H1 (cell line): ENCODE results near the gene KANSL3. TPM values are rescaled to one million over a fixed set of nuclear protein-coding genes. Genes with fewer than 3 reads are reported as not detected.

Experiments
- BACH1 ChIP-seq: IDR thresholded peaks from 2 replicates; pipeline ENCODE4 v1.6.1; 2012; ENCODE audit warnings: low read length, improper control_type of control experiment
- CBX8 ChIP-seq: fragments of 300-800, 300-1000 bp; sonication (generic); IDR thresholded peaks from 2 replicates; pipeline ENCODE4 v1.7.1; 2016; ENCODE audit warnings: low read depth, low read length, borderline replicate concordance
- CTCF ChIP-seq, 3 experiments: IDR thresholded peaks; 1 replicate in 2 of 3; 2 replicates in 1 of 3; pipeline versions ENCODE4 v1.5.1 to v1.6.1; 2011; ENCODE audit warnings: low read length in 3 of 3, mild to moderate bottlenecking in 3 of 3, inconsistent platforms in 2 of 3, low read depth in 1 of 3, moderate library complexity in 1 of 3; ENCODE audit not compliant: insufficient read depth in 1 of 3; ENCODE audit errors: control extremely low read depth in 1 of 3
- EZH2 ChIP-seq: fragments of 200-600 bp; sonication (generic); IDR thresholded peaks from 2 replicates; pipeline ENCODE4 v1.7.1; 2012; ENCODE audit warnings: low read depth, mild to moderate bottlenecking, moderate library complexity, low read length, inconsistent platforms; ENCODE audit not compliant: severe bottlenecking
- MAFK ChIP-seq: IDR thresholded peaks from 2 replicates; pipeline ENCODE4 v1.6.1; 2012; ENCODE audit warnings: low read depth, mild to moderate bottlenecking, improper control_type of control experiment, low read length
- POLR2AphosphoS5 ChIP-seq: IDR thresholded peaks from 2 replicates; pipeline ENCODE4 v1.6.1; 2011; ENCODE audit warnings: low read depth, low read length
- RBBP5 ChIP-seq: IDR thresholded peaks from 2 replicates; pipeline ENCODE4 v1.7.1; 2012; ENCODE audit warnings: low read depth, mild to moderate bottlenecking, inconsistent platforms, low read length, moderate library complexity, borderline replicate concordance
- SUZ12 ChIP-seq: fragments of 200-600 bp; sonication (generic); IDR thresholded peaks from 2 replicates; pipeline ENCODE4 v1.6.1; 2012; ENCODE audit warnings: mild to moderate bottlenecking, inconsistent platforms, low read length, moderate library complexity, mixed read lengths
- YY1 ChIP-seq: IDR thresholded peaks from 2 replicates; pipeline ENCODE4 v1.6.1; 2011; ENCODE audit warnings: low read depth, mild to moderate bottlenecking, low read length
- ZNF274 ChIP-seq: IDR thresholded peaks from 2 replicates; pipeline ENCODE4 v1.7.0; 2012; ENCODE audit warnings: low read length, borderline replicate concordance; ENCODE audit errors: extremely low read depth
- polyA plus RNA-seq, 7 experiments: library from polyadenylated mRNA; depleted of rRNA in 3 of 7; stranded (reverse) in 5 of 7; unstranded in 2 of 7; fragments of >200 nt in 5 of 7; fragments of 200-250 nt in 2 of 7; gene quantifications; 1 replicate in 5 of 7; 2 replicates in 1 of 7; 4 replicates in 1 of 7; pipeline versions ENCODE4 v1.2.1 to v1.2.3, GENCODE V29; 2011 to 2013; ENCODE audit warnings: missing spikeins in 2 of 7, mixed read lengths in 2 of 7
- total RNA-seq: library from RNA; stranded (reverse); fragmentation: NEBNext Ultra II Directional; extraction: Animal tissue kit (Norgen Biotek cat#: 25700); gene quantifications from 2 replicates; pipeline ENCODE4 v1.2.1, GENCODE V29; 2021
- TF ChIP-seq, protein P1 (sequence below): IDR thresholded peaks from 2 replicates; pipeline ENCODE4 v1.6.1; 2012; ENCODE audit warnings: inconsistent platforms

The KANSL3 gene
- total and polyA plus RNA-seq, 2 of the 8 experiments (the other 6 are each of a cell fraction or from before 2014, with no cell fraction given): 19.8 to 31.4 TPM

DNA sequence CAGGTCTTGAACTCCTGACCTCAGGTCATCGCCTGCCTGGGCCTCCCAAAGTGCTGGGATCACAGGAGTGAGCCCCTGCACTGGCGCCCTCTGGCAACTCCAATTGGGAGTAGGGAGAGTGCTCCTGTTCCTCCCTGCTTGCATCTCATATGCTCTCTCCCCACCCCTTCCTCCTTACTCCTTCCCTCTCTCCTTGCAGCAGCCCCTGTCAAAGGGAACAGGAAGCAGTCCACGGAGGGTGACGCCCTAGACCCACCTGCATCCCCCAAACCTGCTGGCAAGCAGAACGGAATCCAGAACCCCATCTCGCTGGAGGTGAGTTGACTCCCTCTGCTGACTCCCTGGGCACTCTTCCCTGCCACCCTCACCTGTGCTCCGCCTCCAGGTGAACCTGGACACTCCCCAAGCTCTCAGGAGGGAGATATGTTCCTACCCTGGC, 90.9 kb downstream of the KANSL3 start (continued):
- TF ChIP-seq CTCF (IDR thresholded peaks at IDR 0.05; ENCODE audit: control extremely low read depth in 1 of 3, insufficient read depth in 1 of 3, low read depth in 1 of 3, low read length in 3 of 3): peak in 1 of 3 experiments; percentile 33; a peak in 1 of 4 replicates
- TF ChIP-seq EZH2: peak; percentile 28
- no peak for TF ChIP-seq CBX8
- TF ChIP-seq RBBP5: no peak
- TF ChIP-seq, protein P1, sequence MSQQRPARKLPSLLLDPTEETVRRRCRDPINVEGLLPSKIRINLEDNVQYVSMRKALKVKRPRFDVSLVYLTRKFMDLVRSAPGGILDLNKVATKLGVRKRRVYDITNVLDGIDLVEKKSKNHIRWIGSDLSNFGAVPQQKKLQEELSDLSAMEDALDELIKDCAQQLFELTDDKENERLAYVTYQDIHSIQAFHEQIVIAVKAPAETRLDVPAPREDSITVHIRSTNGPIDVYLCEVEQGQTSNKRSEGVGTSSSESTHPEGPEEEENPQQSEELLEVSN: no peak
- no peak for TF ChIP-seq SUZ12
- TF ChIP-seq YY1: peak; percentile 24; the same call in 1 of the 2 replicates
- no peak for TF ChIP-seq ZNF274
- TF ChIP-seq POLR2AphosphoS5: no peak
- no peak for TF ChIP-seq MAFK
- TF ChIP-seq BACH1: no peak
